Smooth muscle cell (in vitro differentiated cells): ENCODE measurements around the gene MOB1A. TPM values are rescaled to one million over a fixed set of nuclear protein-coding genes. Genes with fewer than 3 reads are reported as not detected.

Experiments used
- DNase-seq: peaks from one replicate; lab custom pipeline; 2025; ENCODE audit not compliant: unreplicated experiment; lab: John Stamatoyannopoulos, UW
- H2AFZ ChIP-seq: fragments of 200-600 bp; sonication (generic); 2 replicates; pipeline ENCODE4 v1.6.0; 2016; ENCODE audit warnings: antibody characterized with exemption, low read depth, mild to moderate bottlenecking
- H3F3A ChIP-seq: fragments of 200-600 bp; sonication (generic); 2 replicates; pipeline ENCODE4 v1.6.0; 2017; ENCODE audit warnings: antibody characterized with exemption, low read depth
- H3K27ac ChIP-seq: fragments of 200-600 bp; sonication (generic); 2 replicates; pipeline ENCODE4 v1.5.1; 2016; ENCODE audit warnings: low read depth, mild to moderate bottlenecking
- H3K27me3 ChIP-seq: fragments of 200-600 bp; sonication (generic); 2 replicates; pipeline ENCODE4 v1.6.1; 2016; ENCODE audit warnings: low read depth, mild to moderate bottlenecking
- H3K36me3 ChIP-seq: fragments of 200-600 bp; sonication (generic); 2 replicates; pipeline ENCODE4 v1.5.1; 2016; ENCODE audit warnings: low read depth
- H3K4me1 ChIP-seq: fragments of 200-600 bp; sonication (generic); 2 replicates; pipeline ENCODE4 v1.5.1; 2016; ENCODE audit warnings: low read depth
- H3K4me2 ChIP-seq: fragments of 200-600 bp; sonication (generic); 2 replicates; pipeline ENCODE4 v1.6.0; 2016; ENCODE audit warnings: mild to moderate bottlenecking
- H3K4me3 ChIP-seq: fragments of 200-600 bp; sonication (generic); 2 replicates; pipeline ENCODE4 v1.5.1; 2016; ENCODE audit warnings: mild to moderate bottlenecking
- H3K79me2 ChIP-seq: fragments of 200-600 bp; sonication (generic); 2 replicates; pipeline ENCODE4 v1.6.0; 2016; ENCODE audit warnings: low read depth, mild to moderate bottlenecking
- H3K9ac ChIP-seq: fragments of 200-600 bp; sonication (generic); 2 replicates; pipeline ENCODE4 v1.6.0; 2016; ENCODE audit warnings: low read depth
- H3K9me3 ChIP-seq: fragments of 200-600 bp; sonication (generic); replicated peaks from 2 replicates; pipeline ENCODE4 v1.5.1; 2016; ENCODE audit warnings: low read depth
- H4K20me1 ChIP-seq: fragments of 200-600 bp; sonication (generic); 2 replicates; pipeline ENCODE4 v1.6.0; 2016; ENCODE audit warnings: low read depth
- CTCF ChIP-seq: fragments of 200-600 bp; sonication (generic); IDR thresholded peaks from 2 replicates; pipeline ENCODE4 v1.5.1; 2017; ENCODE audit warnings: borderline replicate concordance, mild to moderate bottlenecking, antibody characterized with exemption; ENCODE audit not compliant: insufficient read depth, poor library complexity, severe bottlenecking
- WGBS: methylation state at CpG from one replicate; pipeline ENCODE4 v1.1.7; 2016; ENCODE audit warnings: low lambda C conversion rate; 5-methylcytosine and 5-hydroxymethylcytosine counted together
- polyA plus RNA-seq: library from polyadenylated mRNA; unstranded; fragments of >200 nt; fragmentation: Nextera tagmentation; extraction: Ambion mirVana; gene quantifications from 2 replicates; pipeline ENCODE4 v1.2.1, GENCODE V29; 2016
- total RNA-seq: library from RNA; depleted of rRNA; stranded (reverse); fragments of >200 nt; gene quantifications from 2 replicates; pipeline ENCODE4 v1.2.3, GENCODE V29; 2014

Gene MOB1A
- total and polyA plus RNA-seq, 2 experiments from 2014 or later: 45.2 to 98.1 TPM

DNA sequence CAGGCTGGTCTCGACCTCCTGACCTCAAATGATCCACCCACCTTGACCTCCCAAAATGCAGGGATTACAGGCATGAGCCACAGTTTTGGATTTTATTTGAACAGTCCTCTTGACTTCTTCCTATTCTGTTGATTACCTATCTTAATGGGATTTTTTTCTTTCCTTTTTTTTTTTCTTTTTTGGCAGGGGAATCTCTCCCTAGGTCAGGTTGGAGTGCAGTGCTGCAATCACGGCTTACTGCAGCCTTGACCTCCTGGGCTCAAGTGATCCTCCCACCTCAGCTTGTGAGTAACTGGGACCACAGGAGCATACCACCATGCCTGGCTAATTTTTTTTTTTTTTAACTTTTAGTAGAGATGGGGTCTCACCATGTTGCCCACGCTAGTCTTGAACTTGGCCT lies 22.5 kb upstream of the MOB1A start:
- H3K27me3 ChIP-seq: no peaks in the 10 kb centered on the region
- no peaks in the 10 kb centered on the region for H3F3A ChIP-seq
- no peak overlapping the region for H3K9ac ChIP-seq
- no peak for TF ChIP-seq CTCF
- H3K27ac ChIP-seq: peak overlapping the region; percentile 95
- WGBS: 71% methylated on average over 3 of the region's 3 CpGs
- H2AFZ ChIP-seq: no peak overlapping the region
- DNase-seq: no peak
- peaks cover 71% of the 10 kb centered on the region for H3K79me2 ChIP-seq
- H4K20me1 ChIP-seq: peaks cover 71% of the 10 kb centered on the region
- peak overlapping the region; percentile 90 for H3K4me2 ChIP-seq
- H3K36me3 ChIP-seq: no peaks in the 10 kb centered on the region
- no peaks in the 10 kb centered on the region for H3K9me3 ChIP-seq
- peaks cover 21% of the 10 kb centered on the region for H3K4me1 ChIP-seq
- H3K4me3 ChIP-seq: peak overlapping the region; percentile 78

- H4K20me1 ChIP-seq: peaks cover 58% of the 10 kb centered on the region
- no peaks in the 10 kb centered on the region for H3K36me3 ChIP-seq
- peaks cover 58% of the 10 kb centered on the region for H3K79me2 ChIP-seq
- no peak overlapping the region for H2AFZ ChIP-seq
- H3K27ac ChIP-seq: peak overlapping the region; percentile 95
- no peak for DNase-seq
- H3K9ac ChIP-seq: peak overlapping the region; percentile 94
- peaks cover 14% of the 10 kb centered on the region for H3K4me1 ChIP-seq
- H3K4me3 ChIP-seq: peak overlapping the region; percentile 78
- H3K9me3 ChIP-seq: no peaks in the 10 kb centered on the region
- no peaks in the 10 kb centered on the region for H3K27me3 ChIP-seq
- H3F3A ChIP-seq: no peaks in the 10 kb centered on the region
- peak overlapping the region; percentile 90 for H3K4me2 ChIP-seq
- 1% methylated on average over 8 of the region's 8 CpGs for WGBS
- TF ChIP-seq CTCF: no peak
Measured at GRCh38 chr2:74199871-74200305, 21.2 kb upstream of the MOB1A start.

DNA sequence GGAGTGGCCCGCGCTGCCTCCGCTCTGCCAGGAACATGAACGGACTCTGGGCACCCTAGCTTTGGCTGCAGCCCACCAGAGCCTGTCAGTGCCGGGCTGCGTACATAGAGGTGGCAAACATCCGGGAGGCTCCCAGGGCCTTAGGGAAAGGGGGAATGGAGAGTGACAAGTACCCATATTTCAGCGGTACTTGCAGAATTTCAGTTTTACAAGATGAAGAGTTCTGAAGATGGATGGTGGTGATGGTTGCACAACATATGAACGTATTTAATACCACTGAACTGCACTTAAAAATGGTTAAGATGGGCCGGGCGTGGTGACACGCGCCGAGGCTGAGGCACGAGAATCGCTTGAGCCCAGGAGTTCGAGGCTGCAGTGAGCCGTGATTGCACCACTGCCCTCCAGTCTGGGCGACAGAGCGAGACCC lies 20.6 kb upstream of the MOB1A start:
- TF ChIP-seq CTCF: no peak
- Histone ChIP-seq H3K4me3 (peak overlapping the region; percentile 78), H3F3A (no peaks in the 10 kb centered on the region), H3K27ac (peak overlapping the region; percentile 95), H3K9me3 (no peaks in the 10 kb centered on the region), H4K20me1 (peaks cover 52% of the 10 kb centered on the region), H3K4me2 (peak overlapping the region; percentile 90), H3K27me3 (no peaks in the 10 kb centered on the region), H2AFZ (no peak overlapping the region), H3K36me3 (no peaks in the 10 kb centered on the region), H3K9ac (peak overlapping the region; percentile 94), H3K4me1 (peaks cover 14% of the 10 kb centered on the region), H3K79me2 (peaks cover 52% of the 10 kb centered on the region)
- under 1% methylated on average over 20 of the region's 20 CpGs for WGBS
- no peak for DNase-seq
